Pulmonary artery endothelial cell (primary cell): Measurements from ENCODE around the gene TFF1. TPM values are rescaled to one million over a fixed set of nuclear protein-coding genes. Genes with fewer than 3 reads are reported as not detected.

Experiments used
- DNase-seq: peaks from one replicate; pipeline ENCODE4 v3.0.0-alpha.2; 2011; ENCODE audit warnings: low read depth, low spot score
- total RNA-seq: library from RNA; depleted of rRNA; stranded (reverse); fragments of >200 nt; gene quantifications from 2 replicates; pipeline ENCODE4 v1.2.3, GENCODE V29; 2014

TFF1 gene
- total RNA-seq, 1 donor from 2014 or later: not detected

DNA sequence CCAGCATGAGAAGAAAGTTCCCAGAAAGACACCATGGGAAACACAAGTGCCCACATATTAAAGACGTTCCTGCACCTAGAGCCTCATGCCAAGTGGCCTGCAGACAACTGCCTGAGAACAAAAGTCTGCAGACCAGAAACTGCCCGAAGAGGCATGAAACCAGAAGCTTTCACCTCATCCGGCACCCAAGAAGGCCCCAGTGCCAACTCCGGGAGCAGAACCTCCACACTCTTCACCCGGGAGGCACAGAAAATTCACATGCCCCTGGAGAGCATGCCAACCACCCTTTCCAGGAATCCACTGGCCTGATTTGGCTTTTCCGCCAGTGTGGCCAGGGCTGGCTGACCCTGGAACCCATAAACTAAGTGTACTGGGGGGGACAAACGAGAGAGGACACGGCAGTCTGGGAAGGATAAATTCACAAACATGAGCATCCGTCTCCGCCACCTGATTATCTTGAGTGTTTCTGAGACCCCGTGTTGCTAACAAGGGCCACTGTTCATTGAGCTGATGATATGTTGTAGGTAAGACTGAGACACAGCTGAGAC, 22.3 kb downstream of the TFF1 start:
- DNase-seq: no peak

- DNase-seq: no peak
Observed at GRCh38 chr21:42343556-42343955, 22.8 kb downstream of the TFF1 start.

GRCh38 chr21:42343101-42343500, 23.2 kb downstream of the TFF1 start:
- no peak for DNase-seq

GRCh38 chr21:42341776-42342542, 24.4 kb downstream of the TFF1 start:
- DNase-seq: no peak

- no peak for DNase-seq
Observed at GRCh38 chr21:42340187-42341050, 25.9 kb downstream of the TFF1 start.

DNA sequence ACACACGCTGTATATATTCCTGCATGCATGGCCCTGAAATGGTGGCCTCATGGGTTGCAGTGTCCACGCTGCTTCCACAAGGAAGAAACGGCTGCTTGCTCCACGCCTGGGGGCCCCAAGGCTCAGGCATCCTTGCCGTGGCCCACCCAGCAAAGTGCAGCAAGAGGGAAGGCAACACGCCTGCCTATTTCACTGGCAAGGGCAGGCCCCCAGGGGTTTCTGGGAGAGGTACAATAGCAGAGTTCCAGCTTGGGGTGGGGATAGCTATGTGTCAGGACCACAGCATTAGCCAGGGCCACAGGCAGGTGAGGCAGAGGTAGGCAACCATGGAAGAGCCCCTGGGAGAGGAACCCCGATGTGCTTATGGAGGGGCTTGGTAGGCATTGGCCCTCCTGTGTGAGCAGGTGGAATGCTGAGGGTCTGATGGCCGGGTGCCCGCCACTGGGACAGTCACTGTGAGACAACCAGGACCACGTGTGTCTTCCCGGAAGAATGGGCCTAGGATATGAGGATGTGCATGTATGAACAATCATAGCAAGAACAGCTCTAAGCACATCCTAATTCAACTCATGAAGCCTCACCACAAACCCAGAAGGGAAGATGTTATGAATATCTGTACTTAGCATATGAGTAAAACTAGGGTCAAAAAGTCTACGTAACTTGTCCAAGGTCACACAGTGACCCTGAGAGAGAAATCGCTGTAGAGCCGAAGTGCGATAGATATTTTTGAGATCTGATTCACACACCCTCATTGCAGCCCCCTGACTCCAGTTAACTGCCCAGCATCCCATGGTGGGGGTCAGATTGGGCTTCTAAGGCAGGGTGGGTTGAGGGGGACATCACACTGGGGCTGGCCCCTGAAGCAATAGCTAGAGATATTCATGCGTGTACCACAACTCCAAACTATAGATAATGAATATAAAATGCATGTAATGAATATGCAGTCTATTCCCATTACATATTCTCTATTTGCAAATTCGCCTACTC, 27.3 kb downstream of the TFF1 start:
- DNase-seq: no peak

- DNase-seq: peak; percentile 10
Observed at GRCh38 chr21:42337830-42338728, 28.3 kb downstream of the TFF1 start.

DNA sequence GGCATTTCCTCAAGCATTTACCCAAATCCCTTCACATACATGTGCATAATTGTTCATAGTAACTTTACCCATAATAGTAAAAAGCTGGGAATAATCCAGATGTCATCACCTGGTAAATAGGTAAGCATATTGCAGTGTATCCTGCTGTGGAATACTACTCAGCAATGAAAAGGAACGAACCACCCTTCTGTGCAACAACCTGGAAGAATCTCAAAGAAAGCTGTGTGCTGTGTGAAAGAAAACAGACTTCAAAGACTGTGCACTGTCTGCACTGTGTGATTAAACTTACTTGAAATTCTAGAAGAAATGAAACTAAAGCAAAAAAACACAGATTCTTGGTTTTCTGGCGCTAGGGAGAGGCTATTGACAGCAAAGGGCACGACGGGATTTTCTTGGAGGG, 29.1 kb downstream of the TFF1 start:
- DNase-seq: no peak

- DNase-seq: no peak
Observed at GRCh38 chr21:42336054-42336453, 30.3 kb downstream of the TFF1 start.

GRCh38 chr21:42332557-42333317, 33.6 kb downstream of the TFF1 start:
- DNase-seq: no peak

DNA sequence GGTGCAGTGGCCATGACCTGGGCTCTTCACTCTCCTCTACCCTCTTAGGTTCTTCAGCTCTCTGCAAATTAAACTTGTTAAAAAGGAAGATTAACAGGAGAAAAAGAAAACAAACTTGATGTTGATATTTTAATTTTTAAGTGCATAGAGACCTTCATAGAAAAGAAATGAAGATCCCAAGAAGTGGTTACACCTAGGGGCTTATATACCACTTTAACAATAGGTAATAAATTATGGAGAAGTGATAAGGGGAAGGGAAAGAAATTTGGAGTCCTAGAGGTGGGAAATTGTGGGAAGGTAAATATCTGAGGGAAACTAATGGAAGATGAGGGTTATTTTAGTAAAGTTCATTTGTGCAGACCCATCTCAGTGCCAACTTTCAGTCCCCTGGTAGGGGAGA, 34.7 kb downstream of the TFF1 start:
- DNase-seq: no peak

DNA sequence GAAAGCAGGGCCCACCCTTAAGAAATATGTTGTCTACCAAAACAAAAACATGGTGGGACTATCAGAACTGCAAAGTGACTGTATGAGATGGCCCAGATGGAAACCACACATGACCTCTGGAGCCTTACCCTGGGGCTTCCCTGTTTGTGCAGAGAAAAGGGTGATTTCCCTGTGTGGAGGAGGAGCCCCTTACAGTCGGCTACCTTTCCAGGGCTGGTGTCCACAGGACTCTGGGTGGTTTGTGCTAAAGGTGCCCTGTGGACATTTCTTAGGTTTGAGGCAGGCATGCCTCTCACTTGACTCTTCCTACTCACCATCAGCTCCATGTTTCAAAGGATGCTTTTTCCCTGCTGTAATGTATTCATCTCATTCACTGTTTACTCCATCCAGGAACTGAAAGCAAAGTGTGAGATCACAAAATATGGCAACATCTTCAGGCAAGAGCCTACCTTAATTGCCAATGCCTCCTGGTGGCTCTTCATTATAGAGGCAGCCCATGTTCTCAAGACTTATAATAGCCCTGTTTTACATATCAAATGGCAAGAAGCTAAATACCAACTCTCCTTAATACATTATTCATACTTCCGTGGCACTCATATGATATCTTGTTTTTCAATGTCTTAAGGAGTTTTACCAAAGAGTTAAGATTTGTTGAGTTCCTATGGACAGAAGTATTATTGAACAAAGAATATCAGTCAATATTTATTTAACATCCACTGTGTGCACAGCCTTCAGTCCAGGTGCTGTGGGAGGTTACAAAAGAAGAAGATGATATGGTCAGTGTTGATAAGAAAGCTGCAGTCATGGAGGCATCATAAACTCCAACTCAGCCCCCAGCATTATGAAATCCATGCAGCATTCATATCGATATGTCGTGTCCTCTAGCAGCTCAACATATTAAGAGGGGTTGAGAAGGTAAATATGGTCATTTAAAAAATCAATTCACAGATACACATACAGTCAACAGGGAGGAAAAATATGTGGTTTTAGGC, 35.7 kb downstream of the TFF1 start:
- no peak for DNase-seq

DNA sequence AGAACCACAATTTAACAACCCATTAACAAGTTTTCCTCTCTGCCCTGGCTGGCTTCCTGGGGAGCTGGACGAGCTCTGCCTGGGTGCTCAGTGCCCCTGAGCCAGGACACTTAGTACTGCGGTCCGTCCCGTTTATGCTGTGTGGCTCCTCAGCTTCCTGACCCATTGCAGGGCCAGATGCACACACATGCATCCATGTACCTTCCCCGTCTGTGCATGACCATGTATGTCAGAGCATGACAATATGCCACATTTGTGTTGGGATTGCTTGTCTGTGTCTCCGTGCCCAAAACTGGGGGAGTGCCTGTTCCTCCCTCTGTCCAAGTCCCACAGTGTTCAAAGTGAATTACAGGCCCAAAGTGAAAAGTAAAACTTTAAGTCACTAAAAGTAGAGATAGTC, 41.4 kb downstream of the TFF1 start:
- no peak for DNase-seq

DNA sequence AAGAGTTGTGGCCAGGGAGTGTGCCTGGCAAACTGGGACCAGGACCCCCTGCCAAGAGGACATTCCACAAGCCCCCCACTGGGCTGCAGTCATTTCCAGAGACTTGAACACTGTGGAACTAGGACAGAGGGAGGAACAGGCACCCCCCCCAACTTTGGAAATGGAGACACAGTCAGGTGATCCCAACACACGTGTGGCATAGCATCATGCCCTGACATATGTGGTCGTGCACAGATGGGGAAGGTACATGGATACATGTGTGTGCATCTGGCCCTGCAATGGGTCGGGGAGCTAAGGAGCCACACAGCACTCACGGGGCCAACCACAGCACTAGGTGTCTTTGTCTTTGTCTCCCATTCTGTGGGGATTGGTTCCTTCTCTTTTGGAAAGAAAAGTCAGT, 44.5 kb downstream of the TFF1 start:
- DNase-seq: no peak

- no peak for DNase-seq
Observed at GRCh38 chr21:42321231-42321630, 45.1 kb downstream of the TFF1 start.

- no peak for DNase-seq
Observed at GRCh38 chr21:42320791-42321190, 45.5 kb downstream of the TFF1 start.

- DNase-seq: no peak
Observed at GRCh38 chr21:42319851-42320572, 46.3 kb downstream of the TFF1 start.
